DOHH2 (cell line): ENCODE results near the gene OVOL1.

Source experiments
- H3F3A ChIP-seq: fragments of 200-600 bp; sonication (generic), shearing (Covaris generic); 2 replicates; pipeline ENCODE4 v1.6.0; 2016; ENCODE audit warnings: antibody characterized with exemption, mild to moderate bottlenecking; ENCODE audit not compliant: control insufficient read depth, insufficient read depth
- H3K27ac ChIP-seq: fragments of 200-600 bp; sonication (generic); 2 replicates; pipeline ENCODE4 v1.5.1; 2014; ENCODE audit warnings: low read depth, mild to moderate bottlenecking, low read length, moderate library complexity
- H3K27me3 ChIP-seq: fragments of 200-600 bp; sonication (generic); 2 replicates; pipeline ENCODE4 v1.6.1; 2014; ENCODE audit warnings: mild to moderate bottlenecking, low read length, mixed read lengths; ENCODE audit not compliant: control insufficient read depth
- H3K36me3 ChIP-seq: fragments of 200-600 bp; sonication (generic); 2 replicates; pipeline ENCODE4 v1.6.1; 2014; ENCODE audit warnings: mild to moderate bottlenecking, low read length, moderate library complexity, mixed read lengths; ENCODE audit not compliant: control insufficient read depth
- H3K4me1 ChIP-seq: fragments of 200-600 bp; sonication (generic); 2 replicates; pipeline ENCODE4 v1.6.1; 2014; ENCODE audit warnings: mild to moderate bottlenecking, low read length, mixed read lengths; ENCODE audit not compliant: control insufficient read depth
- H3K4me2 ChIP-seq: fragments of 200-600 bp; sonication (generic); 2 replicates; pipeline ENCODE4 v1.6.0; 2014; ENCODE audit warnings: mild to moderate bottlenecking, low read length, moderate library complexity
- H3K4me3 ChIP-seq: fragments of 200-600 bp; sonication (generic); 2 replicates; pipeline ENCODE4 v1.5.1; 2014; ENCODE audit warnings: mild to moderate bottlenecking, low read length, mixed read lengths
- H3K79me2 ChIP-seq: fragments of 200-600 bp; sonication (generic); 2 replicates; pipeline ENCODE4 v1.6.1; 2014; ENCODE audit warnings: mild to moderate bottlenecking, low read length, mixed read lengths; ENCODE audit not compliant: control insufficient read depth
- H3K9me2 ChIP-seq: fragments of 200-600 bp; sonication (generic); replicated peaks from 2 replicates; pipeline ENCODE4 v1.6.1; 2014; ENCODE audit warnings: mild to moderate bottlenecking, low read length, mixed read lengths; ENCODE audit not compliant: control insufficient read depth
- H3K9me3 ChIP-seq: fragments of 200-600 bp; sonication (generic); 2 replicates; pipeline ENCODE4 v1.6.1; 2014; ENCODE audit warnings: antibody characterized with exemption, low read length, mixed read lengths; ENCODE audit not compliant: control insufficient read depth, insufficient read depth
- H4K20me1 ChIP-seq: fragments of 200-600 bp; sonication (generic); 2 replicates; pipeline ENCODE4 v1.6.0; 2014; ENCODE audit warnings: low read depth, mild to moderate bottlenecking, antibody characterized with exemption, low read length, moderate library complexity; ENCODE audit not compliant: control insufficient read depth, insufficient read depth
- CTCF ChIP-seq: fragments of 200-600 bp; sonication (generic); IDR thresholded peaks from one replicate; pipeline ENCODE4 v1.5.1; 2014; ENCODE audit warnings: antibody characterized with exemption, mild to moderate bottlenecking, low read depth, low read length; ENCODE audit not compliant: poor library complexity, severe bottlenecking
- EZH2phosphoT487 ChIP-seq: fragments of 200-600 bp; sonication (generic); IDR thresholded peaks from 2 replicates; pipeline ENCODE4 v1.6.1; 2017; ENCODE audit warnings: borderline replicate concordance, mild to moderate bottlenecking, antibody characterized with exemption, low read length, moderate library complexity, mixed read lengths

The OVOL1 gene

GRCh38 chr11:65790104-65790901 is 3.4 kb downstream of the OVOL1 start:
- H3K36me3 ChIP-seq: no peaks in the 10 kb centered on the region
- peaks cover 39% of the 10 kb centered on the region for H3K4me1 ChIP-seq
- H3K9me2 ChIP-seq: no peaks in the 10 kb centered on the region
- no peaks in the 10 kb centered on the region for H3K79me2 ChIP-seq
- TF ChIP-seq CTCF: no peak
- TF ChIP-seq EZH2phosphoT487: no peak
- H3K27me3 ChIP-seq: peaks cover 47% of the 10 kb centered on the region
- H4K20me1 ChIP-seq: no peaks in the 10 kb centered on the region; the same call in 1 of the 2 replicates
- no peak overlapping the region for H3K27ac ChIP-seq
- no peaks in the 10 kb centered on the region for H3K9me3 ChIP-seq
- no peaks in the 10 kb centered on the region for H3F3A ChIP-seq
- no peak overlapping the region for H3K4me3 ChIP-seq
- no peak overlapping the region for H3K4me2 ChIP-seq

GRCh38 chr11:65790902-65791650 is 4.2 kb downstream of the OVOL1 start:
- TF ChIP-seq CTCF: no peak
- no peak for TF ChIP-seq EZH2phosphoT487
- no peaks in the 10 kb centered on the region for H3K79me2 ChIP-seq
- H3K9me3 ChIP-seq: no peaks in the 10 kb centered on the region
- H4K20me1 ChIP-seq: no peaks in the 10 kb centered on the region
- peak overlapping the region; percentile 47 for H3K4me2 ChIP-seq
- peaks cover 40% of the 10 kb centered on the region for H3K27me3 ChIP-seq
- no peak overlapping the region for H3K4me3 ChIP-seq
- H3F3A ChIP-seq: no peaks in the 10 kb centered on the region
- H3K27ac ChIP-seq: no peak overlapping the region
- no peaks in the 10 kb centered on the region for H3K9me2 ChIP-seq
- peaks cover 39% of the 10 kb centered on the region for H3K4me1 ChIP-seq
- no peaks in the 10 kb centered on the region for H3K36me3 ChIP-seq

DNA sequence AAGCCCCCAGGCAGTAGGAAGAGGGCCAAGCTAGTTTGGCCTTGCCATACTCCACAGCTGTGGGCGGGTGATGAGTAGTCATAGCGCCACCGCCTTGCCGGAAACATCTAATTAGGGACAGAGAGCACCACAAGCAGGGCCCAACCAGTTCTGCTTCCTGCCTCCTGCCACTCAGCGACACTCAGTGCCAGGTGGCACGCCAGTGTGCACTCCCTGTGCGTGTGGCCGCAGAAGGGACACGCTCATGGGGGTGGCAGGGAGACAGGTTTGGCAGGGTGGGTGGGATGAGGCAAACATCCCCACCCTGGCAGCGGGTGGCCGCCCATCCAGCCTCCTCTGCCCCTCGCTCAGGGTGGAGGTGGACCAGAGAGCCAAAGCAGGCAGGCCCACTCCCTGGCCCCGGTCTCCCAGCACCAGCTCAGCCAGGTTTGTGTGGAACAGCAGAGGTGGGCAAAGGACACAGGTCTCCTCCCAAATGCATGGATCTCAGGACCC is 4.9 kb downstream of the OVOL1 start:
- 0 out of 2 replicates have a peak overlapping the region, but pooled peaks have one; percentile 16 for H3K4me3 ChIP-seq
- H3K27ac ChIP-seq: no peak overlapping the region
- TF ChIP-seq EZH2phosphoT487 (no peak), CTCF (peak; percentile 30)
- peaks cover 36% of the 10 kb centered on the region for H3K4me1 ChIP-seq
- peak overlapping the region; percentile 47 for H3K4me2 ChIP-seq
- H3K9me3 ChIP-seq: no peaks in the 10 kb centered on the region
- no peaks in the 10 kb centered on the region for H3K36me3 ChIP-seq
- no peaks in the 10 kb centered on the region for H3K79me2 ChIP-seq
- H3K27me3 ChIP-seq: peaks cover 39% of the 10 kb centered on the region
- H3F3A ChIP-seq: no peaks in the 10 kb centered on the region
- H3K9me2 ChIP-seq: no peaks in the 10 kb centered on the region
- no peaks in the 10 kb centered on the region for H4K20me1 ChIP-seq
